ENCODE measurements around the gene EXOC3. TPM values are rescaled to one million over a fixed set of nuclear protein-coding genes. Genes with fewer than 3 reads are reported as not detected.

EXOC3 gene
- total and polyA plus RNA-seq, 10 of the 15 experiments (the other 5 are each of a cell fraction or from before 2014, with no cell fraction given) = 1.6 to 53.0 (median 27.9) TPM

- TF ChIP-seq SIX5 (IDR thresholded peaks at IDR 0.05; ENCODE audit: low read depth, low read length, severe bottlenecking) (no peak), IKZF1 (conservative IDR thresholded peaks at IDR 0.05) (no peak), RBBP5 (conservative IDR thresholded peaks at IDR 0.05) (no peak), ZBTB40 (IDR thresholded peaks at IDR 0.05; ENCODE audit: borderline replicate concordance) (no peak), FOS (IDR thresholded peaks at IDR 0.05; ENCODE audit: borderline replicate concordance, extremely low read depth, insufficient read length) (no peak), JUNB (IDR thresholded peaks at IDR 0.05) (no peak)
- Histone ChIP-seq H3K27me3 (replicated peaks in 1 of 2; ENCODE audit: control insufficient read depth in 2 of 2, insufficient read depth in 2 of 2, low read length in 1 of 2) (no peaks in the 10 kb centered on the region), H2AFZ (ENCODE audit: control insufficient read depth, low read depth, low read length) (no peak overlapping the region), H3K9ac (ENCODE audit: control insufficient read depth, insufficient read depth, low read length) (no peak overlapping the region), H3K36me3 (ENCODE audit: control insufficient read depth in 2 of 2, insufficient read depth in 2 of 2, low read length in 1 of 2) (peaks cover 29 to 31% of the 10 kb centered on the region in 2 experiments; a peak in 3 of 4 replicates), H3K27ac (ENCODE audit: control insufficient read depth, insufficient read depth) (no peak overlapping the region), H3K4me1 (ENCODE audit: control insufficient read depth, insufficient read depth, low read length) (peaks cover 7% of the 10 kb centered on the region), H3K9me3 (replicated peaks; ENCODE audit: control insufficient read depth, insufficient read depth, low read length) (no peaks in the 10 kb centered on the region; the same call in 1 of the 3 replicates), H3K4me2 (ENCODE audit: control insufficient read depth, insufficient read depth) (no peak overlapping the region), H4K20me1 (ENCODE audit: control insufficient read depth, insufficient read depth) (no peaks in the 10 kb centered on the region), H3K79me2 (ENCODE audit: control insufficient read depth, insufficient read depth, low read length) (peaks cover 14% of the 10 kb centered on the region), H3K4me3 (no peak overlapping the region)
- 98% methylated on average over 24 of the region's 24 CpGs for WGBS (ENCODE audit: insufficient coverage, insufficient replicate concordance, low lambda C conversion rate, missing lambda C conversion rate)
- BruUV-seq (replicated peaks) = no TSS peak
- in situ Hi-C loops (cut with MboI) (no loop called here), intact Hi-C loops (cut with micrococcal nuclease; ENCODE audit: unreplicated experiment) (no loop called here)
- ChIA-PET SMC1A (ENCODE audit: uncharacterized antibody, unreplicated experiment) (interaction anchor here (0.8 to 1.3 kb wide), 2 partner anchors 10 to 11 kb away, joined by 3 read pairs; no protein-coding TSS in a partner anchor), CTCF (interaction anchor here (0.6 to 1.3 kb wide), 2 partner anchors 16 to 239 kb away, joined by 3 to 5 read pairs; no protein-coding TSS in a partner anchor), POLR2A (interaction anchor here (3.4 kb wide), 1 partner anchor 11 kb away, joined by 17 read pairs; no protein-coding TSS in a partner anchor), RAD21 (ENCODE audit: unreplicated experiment) (no interaction called here)
- DNase-seq (ENCODE audit: low read depth, low spot score) (no peak), ATAC-seq (no peak), FAIRE-seq (no peak)
Observed at GRCh38 chr5:462051-462481, 19.1 kb downstream of the EXOC3 start.
